GM18520 (cell line): Measurements from ENCODE around the gene TUT4.

Source experiments
- ATAC-seq: cut with Tn5 transposase; IDR thresholded peaks from one replicate; pipeline ENCODE4 v1.9.1; 2021; ENCODE audit not compliant: unreplicated experiment

Gene TUT4

DNA sequence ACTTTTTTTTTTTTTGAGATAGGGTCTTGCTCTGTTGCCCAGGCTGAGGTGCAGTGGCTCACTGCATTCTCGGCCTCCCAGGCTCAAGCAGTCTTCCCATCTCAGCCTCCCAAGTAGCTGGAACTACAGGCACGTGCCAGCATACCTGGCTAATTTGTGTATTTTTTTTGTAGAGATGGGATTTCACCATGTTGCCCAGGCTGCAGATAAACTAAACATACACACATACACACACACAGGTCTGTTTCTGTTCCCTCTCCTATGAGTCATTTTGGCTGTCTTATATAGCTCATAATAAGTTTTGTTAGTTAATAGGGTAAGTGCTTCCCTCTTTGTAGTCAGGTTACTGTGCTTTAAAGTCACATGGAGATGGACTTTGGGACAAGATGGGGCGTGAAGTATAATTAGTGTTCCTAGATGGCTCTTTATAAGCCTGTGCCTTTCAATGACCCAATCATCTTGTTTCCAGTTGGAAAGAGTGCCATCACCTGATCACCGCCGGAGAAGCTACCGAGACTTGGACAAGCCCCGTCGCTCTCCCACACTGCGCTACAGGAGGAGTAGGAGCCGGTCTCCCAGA lies 139.4 kb downstream of the TUT4 start:
- no peak for ATAC-seq

DNA sequence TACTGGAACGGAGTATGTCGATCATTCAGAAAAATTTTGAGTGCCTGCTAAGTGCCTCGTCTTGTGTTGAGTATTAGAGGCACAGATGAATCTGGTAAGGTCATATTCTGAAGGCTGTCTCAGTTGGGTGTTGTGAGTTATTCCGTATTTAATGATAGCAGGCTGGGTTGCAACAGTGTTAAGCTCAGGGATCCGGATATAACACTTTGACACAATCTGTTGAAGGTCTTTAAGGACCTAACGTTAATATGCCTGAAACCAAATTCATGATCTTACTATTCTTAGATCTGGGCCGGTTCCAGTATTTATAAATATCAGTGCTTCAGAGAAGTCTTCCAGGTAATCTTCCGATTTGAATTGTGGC lies 147.9 kb downstream of the TUT4 start:
- no peak for ATAC-seq

- peak; percentile 82 for ATAC-seq
Observed at GRCh38 chr1:52404116-52404974, 148.5 kb downstream of the TUT4 start, which contains the start of the genes ORC1 and PRPF38A. TSS of gene ORC1 (minus strand) at chr1:52404423. CDS start at chr1:52402223, 2,200 bp downstream. TSS of gene PRPF38A (plus strand) at chr1:52404602. CDS start at chr1:52404750, 148 bp downstream.

- peak; percentile 30 for ATAC-seq
Observed at GRCh38 chr1:52403566-52404115, 149.3 kb downstream of the TUT4 start.

GRCh38 chr1:52402860-52403240 lies 150.0 kb downstream of the TUT4 start:
- no peak for ATAC-seq

GRCh38 chr1:52400131-52400530 lies 152.8 kb downstream of the TUT4 start:
- no peak for ATAC-seq

GRCh38 chr1:52399629-52400028 lies 153.3 kb downstream of the TUT4 start:
- no peak for ATAC-seq

- no peak for ATAC-seq
Observed at GRCh38 chr1:52393174-52393573, 159.7 kb downstream of the TUT4 start.

GRCh38 chr1:52386458-52386857 lies 166.4 kb downstream of the TUT4 start:
- ATAC-seq = no peak

DNA sequence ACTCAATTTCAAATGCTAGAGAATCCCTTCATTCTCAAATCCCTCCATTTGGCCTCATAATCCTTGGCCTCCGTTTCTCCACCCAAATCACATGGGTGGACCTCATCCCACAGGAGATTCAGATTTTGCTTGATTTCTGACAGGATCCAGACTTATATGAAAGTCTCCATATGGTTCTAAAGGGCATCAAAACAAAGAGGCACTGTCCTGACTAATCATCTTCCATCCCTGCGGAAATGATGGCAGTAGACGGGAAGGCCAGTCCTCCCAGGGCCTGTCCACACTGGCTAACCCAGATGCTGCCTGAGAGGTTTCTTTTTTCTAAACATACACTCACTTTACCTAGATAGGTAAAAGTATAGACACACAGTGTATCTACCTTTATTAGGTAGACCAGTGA lies 167.5 kb downstream of the TUT4 start:
- no peak for ATAC-seq
